Caco-2 (cell line): ENCODE data around the gene ELMO1. TPM values are rescaled to one million over a fixed set of nuclear protein-coding genes. Genes with fewer than 3 reads are reported as not detected.

Experiments used
- BruUV-seq: library from RNA; stranded (reverse); fragments of 400-500 nt; replicated peaks from 2 replicates; lab custom pipeline; 2021; lab: Mats Ljungman, UMichigan
- CTCF ChIA-PET: fragments of 300-600 bp; sonication (Branson Sonifier 250); formaldehyde crosslinking; loops from one replicate; lab custom pipeline; 2022; ENCODE audit warnings: antibody characterized with exemption; lab: Charles Lee
- POLR2A ChIA-PET: fragments of 300-600 bp; sonication (Branson Sonifier 250); formaldehyde crosslinking; loops from one replicate; lab custom pipeline; 2022; ENCODE audit warnings: antibody characterized with exemption; lab: Charles Lee
- DNase-seq, 2 experiments: peaks; one replicate each; pipeline versions ENCODE4 v3.0.0 to v3.0.0-alpha.2; 2020 to 2022
- H3K27me3 ChIP-seq: replicated peaks from 2 replicates; pipeline ENCODE4 v1.6.0; 2011; ENCODE audit warnings: low read length; ENCODE audit not compliant: control insufficient read depth, insufficient read depth
- H3K36me3 ChIP-seq: 2 replicates; pipeline ENCODE4 v1.5.1; 2011; ENCODE audit warnings: low read length; ENCODE audit not compliant: control insufficient read depth, insufficient read depth
- H3K4me1 ChIP-seq: fragments of 250-450 bp; sonication (Bioruptor Pico); 2 replicates; pipeline ENCODE4 v1.5.1; 2020; ENCODE audit warnings: mild to moderate bottlenecking
- H3K4me3 ChIP-seq: 2 replicates; pipeline ENCODE4 v1.5.1; 2011; ENCODE audit warnings: low read depth, mild to moderate bottlenecking, control low read depth, low read length
- H3K9me3 ChIP-seq: fragments of 250-450 bp; sonication (Bioruptor Pico); 2 replicates; pipeline ENCODE4 v1.5.1; 2020; ENCODE audit warnings: mild to moderate bottlenecking, moderate library complexity
- H3K27ac Mint-ChIP-seq: one replicate; pipeline ENCODE4 v1.8.0; 2022; ENCODE audit warnings: mixed read lengths; ENCODE audit not compliant: unreplicated experiment
- H3K27me3 Mint-ChIP-seq: one replicate; pipeline ENCODE4 v1.8.0; 2022; ENCODE audit warnings: mixed read lengths; ENCODE audit not compliant: insufficient read depth, unreplicated experiment
- H3K36me3 Mint-ChIP-seq: one replicate; pipeline ENCODE4 v1.8.0; 2022; ENCODE audit warnings: mild to moderate bottlenecking, mixed read lengths; ENCODE audit not compliant: insufficient read depth, unreplicated experiment
- H3K4me1 Mint-ChIP-seq: one replicate; pipeline ENCODE4 v1.8.0; 2022; ENCODE audit warnings: low read depth, mixed read lengths; ENCODE audit not compliant: unreplicated experiment
- H3K4me3 Mint-ChIP-seq: one replicate; pipeline ENCODE4 v1.8.0; 2022; ENCODE audit warnings: mild to moderate bottlenecking, moderate library complexity, mixed read lengths; ENCODE audit not compliant: unreplicated experiment
- H3K9me3 Mint-ChIP-seq: one replicate; pipeline ENCODE4 v1.8.0; 2022; ENCODE audit warnings: mixed read lengths; ENCODE audit not compliant: unreplicated experiment
- CTCF ChIP-seq, 2 experiments: fragments of 200-600 bp in 1 of 2; IDR thresholded peaks; 1 replicate in 1 of 2; 2 replicates in 1 of 2; pipeline versions ENCODE4 v1.5.1 to v1.8.0; 2011 to 2022; ENCODE audit warnings: antibody characterized with exemption in 1 of 2, control low read depth in 1 of 2, inconsistent platforms in 1 of 2, low read depth in 1 of 2, low read length in 1 of 2, mild to moderate bottlenecking in 1 of 2, moderate library complexity in 1 of 2; ENCODE audit not compliant: insufficient read depth in 1 of 2, severe bottlenecking in 1 of 2, unreplicated experiment in 1 of 2
- intact Hi-C: fragments of 100-400 bp; cut with micrococcal nuclease; formaldehyde crosslinking; loops from one replicate; pipeline ENCODE4 v1.10.0; 2022; ENCODE audit not compliant: unreplicated experiment
- total RNA-seq: library from RNA; stranded (reverse); gene quantifications from 2 replicates; pipeline ENCODE4 v1.2.3, GENCODE V29; 2022

ELMO1 gene
- total RNA-seq, 1 experiment from 2014 or later: 0.14 TPM

GRCh38 chr7:37385787-37386186 lies 62.9 kb downstream of the ELMO1 start:
- no peak overlapping the region for H3K27ac Mint-ChIP-seq
- BruUV-seq: no TSS peak
- intact Hi-C loops: no loop called here
- Histone ChIP-seq H3K9me3 (no peaks in the 10 kb centered on the region), H3K27me3 (no peaks in the 10 kb centered on the region), H3K4me3 (no peak overlapping the region), H3K36me3 (no peaks in the 10 kb centered on the region), H3K4me1 (no peaks in the 10 kb centered on the region)
- H3K4me1 Mint-ChIP-seq: no peaks in the 10 kb centered on the region
- H3K27me3 Mint-ChIP-seq: peaks cover 3% of the 10 kb centered on the region
- TF ChIP-seq CTCF (IDR thresholded peaks at IDR 0.05; ENCODE audit: insufficient read depth in 1 of 2, low read depth in 1 of 2, low read length in 1 of 2, severe bottlenecking in 1 of 2, unreplicated experiment in 1 of 2): no peak
- no peak overlapping the region for H3K4me3 Mint-ChIP-seq
- no peaks in the 10 kb centered on the region for H3K36me3 Mint-ChIP-seq
- DNase-seq: no peak
- ChIA-PET POLR2A (interaction anchor here (0.7 kb wide), 1 partner anchor 402 kb away, joined by 3 read pairs; no protein-coding TSS in a partner anchor), CTCF (no interaction called here)
- H3K9me3 Mint-ChIP-seq: no peaks in the 10 kb centered on the region

- Mint-ChIP-seq H3K27ac (no peak overlapping the region), H3K4me3 (no peak overlapping the region), H3K4me1 (no peaks in the 10 kb centered on the region), H3K36me3 (no peaks in the 10 kb centered on the region), H3K9me3 (peaks cover 12% of the 10 kb centered on the region), H3K27me3 (no peaks in the 10 kb centered on the region)
- Histone ChIP-seq H3K36me3 (no peaks in the 10 kb centered on the region), H3K27me3 (no peaks in the 10 kb centered on the region), H3K4me3 (no peak overlapping the region), H3K4me1 (no peaks in the 10 kb centered on the region), H3K9me3 (no peaks in the 10 kb centered on the region)
- ChIA-PET POLR2A (no interaction called here), CTCF (no interaction called here)
- intact Hi-C loops: no loop called here
- TF ChIP-seq CTCF (IDR thresholded peaks at IDR 0.05; ENCODE audit: insufficient read depth in 1 of 2, low read depth in 1 of 2, low read length in 1 of 2, severe bottlenecking in 1 of 2, unreplicated experiment in 1 of 2): no peak
- no peak for DNase-seq
- no TSS peak for BruUV-seq
These were observed 66.0 kb downstream of the ELMO1 start for GRCh38 chr7:37382546-37383088.

GRCh38 chr7:37380831-37381230 lies 67.8 kb downstream of the ELMO1 start:
- no peaks in the 10 kb centered on the region for H3K27me3 ChIP-seq
- no TSS peak for BruUV-seq
- Mint-ChIP-seq H3K27ac (no peak overlapping the region), H3K9me3 (peaks cover 20% of the 10 kb centered on the region), H3K27me3 (no peaks in the 10 kb centered on the region), H3K4me3 (no peak overlapping the region), H3K36me3 (no peaks in the 10 kb centered on the region), H3K4me1 (no peaks in the 10 kb centered on the region)
- DNase-seq: no peak
- no peak overlapping the region for H3K4me3 ChIP-seq
- ChIA-PET POLR2A (no interaction called here), CTCF (no interaction called here)
- no peak for TF ChIP-seq CTCF (IDR thresholded peaks at IDR 0.05; ENCODE audit: insufficient read depth in 1 of 2, low read depth in 1 of 2, low read length in 1 of 2, severe bottlenecking in 1 of 2, unreplicated experiment in 1 of 2)
- no peaks in the 10 kb centered on the region for H3K36me3 ChIP-seq
- intact Hi-C loops: no loop called here
- peaks cover 5% of the 10 kb centered on the region for H3K9me3 ChIP-seq
- H3K4me1 ChIP-seq: no peaks in the 10 kb centered on the region
